GM23338 (cell line): ENCODE results near the gene ALDH3B1. TPM values are rescaled to one million over a fixed set of nuclear protein-coding genes. Genes with fewer than 3 reads are reported as not detected.

Experiments
- ATAC-seq: fragments of 200-7000 bp; cut with Tn5 transposase; 3 replicates; pipeline ENCODE4 v1.9.1; 2020
- DNase-seq: peaks from one replicate; pipeline ENCODE4 v3.0.0-alpha.2; 2015; ENCODE audit warnings: low spot score
- H2AFZ ChIP-seq: fragments of 200-600 bp; sonication (generic); 2 replicates; pipeline ENCODE4 v1.8.0; 2016; ENCODE audit warnings: antibody characterized with exemption, mild to moderate bottlenecking, moderate library complexity
- H3F3A ChIP-seq: fragments of 200-600 bp; sonication (generic); replicated peaks from 2 replicates; pipeline ENCODE4 v1.8.0; 2017; ENCODE audit warnings: antibody characterized with exemption, mixed run types, low read depth
- H3K27ac ChIP-seq: fragments of 200-600 bp; sonication (generic); 2 replicates; pipeline ENCODE4 v1.6.1; 2016; ENCODE audit warnings: low read depth
- H3K27me3 ChIP-seq: fragments of 200-600 bp; sonication (generic); 2 replicates; pipeline ENCODE4 v1.8.0; 2016; ENCODE audit warnings: mild to moderate bottlenecking, mixed run types, moderate library complexity; ENCODE audit not compliant: insufficient read depth
- H3K36me3 ChIP-seq: fragments of 200-600 bp; sonication (generic); 2 replicates; pipeline ENCODE4 v1.8.0; 2016; ENCODE audit warnings: mild to moderate bottlenecking; ENCODE audit not compliant: insufficient read depth
- H3K4me1 ChIP-seq: fragments of 200-600 bp; sonication (generic); 2 replicates; pipeline ENCODE4 v1.8.0; 2016; ENCODE audit warnings: mild to moderate bottlenecking, moderate library complexity; ENCODE audit not compliant: insufficient read depth
- H3K4me2 ChIP-seq: fragments of 200-600 bp; sonication (generic); 2 replicates; pipeline ENCODE4 v1.7.1; 2017; ENCODE audit warnings: mixed run types
- H3K4me3 ChIP-seq: fragments of 200-600 bp; sonication (generic); 2 replicates; pipeline ENCODE4 v1.6.1; 2016; ENCODE audit warnings: mixed run types
- H3K79me2 ChIP-seq: fragments of 200-600 bp; sonication (generic); replicated peaks from 2 replicates; pipeline ENCODE4 v1.8.0; 2017; ENCODE audit warnings: mild to moderate bottlenecking; ENCODE audit not compliant: insufficient read depth
- H3K9me2 ChIP-seq: fragments of 200-600 bp; sonication (generic); 2 replicates; pipeline ENCODE4 v1.8.0; 2017; ENCODE audit not compliant: insufficient read depth
- H4K20me1 ChIP-seq: fragments of 200-600 bp; sonication (generic); replicated peaks from 2 replicates; pipeline ENCODE4 v1.8.0; 2017; ENCODE audit warnings: mild to moderate bottlenecking; ENCODE audit not compliant: insufficient read depth
- H3K27ac Mint-ChIP-seq: 2 replicates; pipeline ENCODE4 v1.8.0; 2020; ENCODE audit warnings: inconsistent platforms, mild to moderate bottlenecking, moderate library complexity, mixed read lengths
- H3K27me3 Mint-ChIP-seq: 3 replicates; pipeline ENCODE4 v1.8.0; 2022; ENCODE audit warnings: low read depth, mild to moderate bottlenecking, moderate library complexity, mixed read lengths, inconsistent platforms; ENCODE audit not compliant: insufficient read depth, poor library complexity
- H3K36me3 Mint-ChIP-seq: 3 replicates; pipeline ENCODE4 v1.8.0; 2021; ENCODE audit warnings: low read depth, mild to moderate bottlenecking, inconsistent platforms, moderate library complexity, mixed read lengths
- H3K4me1 Mint-ChIP-seq: 3 replicates; pipeline ENCODE4 v1.8.0; 2020; ENCODE audit warnings: mild to moderate bottlenecking, inconsistent platforms, mixed read lengths
- H3K4me3 Mint-ChIP-seq: 3 replicates; pipeline ENCODE4 v1.8.0; 2021; ENCODE audit warnings: moderate library complexity, mild to moderate bottlenecking, inconsistent platforms, mixed read lengths
- H3K9me3 Mint-ChIP-seq: 3 replicates; pipeline ENCODE4 v1.8.0; 2020; ENCODE audit warnings: moderate library complexity, mild to moderate bottlenecking, inconsistent platforms, mixed read lengths
- CTCF ChIP-seq, 2 experiments: fragments of 200-600 bp in 1 of 2; sonication (generic) in 1 of 2; conservative IDR thresholded peaks; 2 replicates each; pipeline versions ENCODE4 v1.5.1 to v1.6.1; 2016 to 2017; ENCODE audit warnings: antibody characterized with exemption in 2 of 2, low read depth in 2 of 2, mild to moderate bottlenecking in 2 of 2, moderate library complexity in 1 of 2
- EZH2 ChIP-seq: fragments of 200-600 bp; sonication (generic); IDR thresholded peaks from one replicate; pipeline ENCODE4 v1.8.0; 2017; ENCODE audit warnings: antibody characterized with exemption, mild to moderate bottlenecking, low read depth; ENCODE audit not compliant: unreplicated experiment
- ZNF114 ChIP-seq: fragments of 250-450 bp; sonication (Bioruptor Pico); IDR thresholded peaks from 2 replicates; pipeline ENCODE4 v1.5.0; 2020; ENCODE audit warnings: mild to moderate bottlenecking, moderate library complexity
- ZNF331 ChIP-seq: fragments of 250-450 bp; sonication (Bioruptor Pico); IDR thresholded peaks from 2 replicates; pipeline ENCODE4 v1.5.0; 2020; ENCODE audit warnings: low read depth, mild to moderate bottlenecking, moderate library complexity
- polyA plus RNA-seq: library from polyadenylated mRNA; unstranded; fragments of >200 nt; fragmentation: Nextera tagmentation; extraction: Ambion mirVana; gene quantifications from 2 replicates; pipeline ENCODE4 v1.2.1, GENCODE V29; 2016
- total RNA-seq: library from RNA; depleted of rRNA; stranded (reverse); fragments of >200 nt; shearing (Covaris generic); gene quantifications from 2 replicates; pipeline ENCODE4 v1.2.3, GENCODE V29; 2014
- TF ChIP-seq, protein P1 (sequence below): IDR thresholded peaks from one replicate; pipeline ENCODE4 v1.6.1; 2018; ENCODE audit warnings: antibody characterized with exemption; ENCODE audit not compliant: unreplicated experiment
- TF ChIP-seq, protein P2 (sequence below): fragments of 250-450 bp; sonication (Bioruptor Pico); IDR thresholded peaks from 2 replicates; pipeline ENCODE4 v1.5.0; 2020; ENCODE audit warnings: mild to moderate bottlenecking, moderate library complexity

The ALDH3B1 gene
- total and polyA plus RNA-seq, 2 experiments from 2014 or later, result 0.52 TPM; not detected in 1

DNA sequence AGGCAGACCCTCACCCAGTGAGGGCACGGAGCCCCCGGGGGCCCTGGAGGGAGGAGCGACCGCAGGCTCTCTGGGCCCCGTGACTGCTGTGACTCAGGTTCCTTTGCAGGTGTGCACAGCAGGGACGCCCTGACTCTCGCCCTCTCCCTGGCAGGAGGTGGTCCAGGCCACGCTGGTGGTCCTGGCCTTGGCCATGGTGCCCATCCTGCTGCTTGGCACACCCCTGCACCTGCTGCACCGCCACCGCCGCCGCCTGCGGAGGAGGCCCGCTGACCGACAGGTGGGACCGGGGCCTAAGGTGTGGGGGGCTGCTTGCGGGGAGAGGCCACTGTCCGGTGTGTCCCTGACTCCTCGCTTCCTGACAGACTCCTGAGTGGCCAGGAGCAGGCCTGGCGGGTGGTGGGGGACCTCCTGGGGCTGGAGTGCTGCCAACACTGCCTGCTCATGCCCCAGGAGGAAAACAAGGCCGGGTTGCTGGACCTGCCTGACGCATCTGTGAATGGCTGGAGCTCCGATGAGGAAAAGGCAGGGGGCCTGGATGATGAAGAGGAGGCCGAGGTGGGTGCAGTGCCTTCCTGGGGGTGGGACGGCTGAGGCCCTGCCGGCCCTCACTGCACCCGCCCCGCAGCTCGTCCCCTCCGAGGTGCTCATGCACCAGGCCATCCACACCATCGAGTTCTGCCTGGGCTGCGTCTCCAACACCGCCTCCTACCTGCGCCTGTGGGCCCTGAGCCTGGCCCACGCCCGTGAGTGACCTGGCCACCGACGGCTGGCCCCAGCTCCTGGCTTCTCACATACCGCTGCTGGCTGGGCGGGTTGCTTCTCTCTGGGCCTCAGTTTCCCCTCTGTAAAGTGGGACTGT is 39.6 kb downstream of the ALDH3B1 start:
- no peaks in the 10 kb centered on the region for H3K79me2 ChIP-seq
- peaks cover 6% of the 10 kb centered on the region; the same call in 1 of the 2 replicates for H3K4me1 ChIP-seq
- Mint-ChIP-seq H3K27ac (no peak overlapping the region), H3K4me1 (peaks cover 19% of the 10 kb centered on the region), H3K4me3 (no peak overlapping the region), H3K9me3 (no peaks in the 10 kb centered on the region; the same call in 2 of the 3 replicates), H3K36me3 (peaks cover 10% of the 10 kb centered on the region; the same call in 2 of the 3 replicates), H3K27me3 (peaks cover 19% of the 10 kb centered on the region)
- DNase-seq, result no peak
- no peak overlapping the region for H3K27ac ChIP-seq
- H3K9me2 ChIP-seq, result no peaks in the 10 kb centered on the region
- no peak overlapping the region for H2AFZ ChIP-seq
- H3K4me3 ChIP-seq, result no peak overlapping the region
- ATAC-seq, result peak; percentile 18
- H3K36me3 ChIP-seq, result no peaks in the 10 kb centered on the region; the same call in 1 of the 2 replicates
- no peaks in the 10 kb centered on the region for H3K27me3 ChIP-seq
- H3K4me2 ChIP-seq, result no peak overlapping the region
- H4K20me1 ChIP-seq, result peaks cover 3% of the 10 kb centered on the region; the same call in 1 of the 2 replicates
- TF ChIP-seq ZNF114 (CRISPR knock-in tag) (no peak), ZNF331 (no peak), CTCF (conservative IDR thresholded peaks at IDR 0.05; ENCODE audit: low read depth in 2 of 2) (peak in 1 of 2 experiments; percentile 41; a peak in 1 of 4 replicates), EZH2 (no peak)
- TF ChIP-seq, protein P1, sequence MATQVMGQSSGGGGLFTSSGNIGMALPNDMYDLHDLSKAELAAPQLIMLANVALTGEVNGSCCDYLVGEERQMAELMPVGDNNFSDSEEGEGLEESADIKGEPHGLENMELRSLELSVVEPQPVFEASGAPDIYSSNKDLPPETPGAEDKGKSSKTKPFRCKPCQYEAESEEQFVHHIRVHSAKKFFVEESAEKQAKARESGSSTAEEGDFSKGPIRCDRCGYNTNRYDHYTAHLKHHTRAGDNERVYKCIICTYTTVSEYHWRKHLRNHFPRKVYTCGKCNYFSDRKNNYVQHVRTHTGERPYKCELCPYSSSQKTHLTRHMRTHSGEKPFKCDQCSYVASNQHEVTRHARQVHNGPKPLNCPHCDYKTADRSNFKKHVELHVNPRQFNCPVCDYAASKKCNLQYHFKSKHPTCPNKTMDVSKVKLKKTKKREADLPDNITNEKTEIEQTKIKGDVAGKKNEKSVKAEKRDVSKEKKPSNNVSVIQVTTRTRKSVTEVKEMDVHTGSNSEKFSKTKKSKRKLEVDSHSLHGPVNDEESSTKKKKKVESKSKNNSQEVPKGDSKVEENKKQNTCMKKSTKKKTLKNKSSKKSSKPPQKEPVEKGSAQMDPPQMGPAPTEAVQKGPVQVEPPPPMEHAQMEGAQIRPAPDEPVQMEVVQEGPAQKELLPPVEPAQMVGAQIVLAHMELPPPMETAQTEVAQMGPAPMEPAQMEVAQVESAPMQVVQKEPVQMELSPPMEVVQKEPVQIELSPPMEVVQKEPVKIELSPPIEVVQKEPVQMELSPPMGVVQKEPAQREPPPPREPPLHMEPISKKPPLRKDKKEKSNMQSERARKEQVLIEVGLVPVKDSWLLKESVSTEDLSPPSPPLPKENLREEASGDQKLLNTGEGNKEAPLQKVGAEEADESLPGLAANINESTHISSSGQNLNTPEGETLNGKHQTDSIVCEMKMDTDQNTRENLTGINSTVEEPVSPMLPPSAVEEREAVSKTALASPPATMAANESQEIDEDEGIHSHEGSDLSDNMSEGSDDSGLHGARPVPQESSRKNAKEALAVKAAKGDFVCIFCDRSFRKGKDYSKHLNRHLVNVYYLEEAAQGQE, result no peak
- TF ChIP-seq, protein P2, sequence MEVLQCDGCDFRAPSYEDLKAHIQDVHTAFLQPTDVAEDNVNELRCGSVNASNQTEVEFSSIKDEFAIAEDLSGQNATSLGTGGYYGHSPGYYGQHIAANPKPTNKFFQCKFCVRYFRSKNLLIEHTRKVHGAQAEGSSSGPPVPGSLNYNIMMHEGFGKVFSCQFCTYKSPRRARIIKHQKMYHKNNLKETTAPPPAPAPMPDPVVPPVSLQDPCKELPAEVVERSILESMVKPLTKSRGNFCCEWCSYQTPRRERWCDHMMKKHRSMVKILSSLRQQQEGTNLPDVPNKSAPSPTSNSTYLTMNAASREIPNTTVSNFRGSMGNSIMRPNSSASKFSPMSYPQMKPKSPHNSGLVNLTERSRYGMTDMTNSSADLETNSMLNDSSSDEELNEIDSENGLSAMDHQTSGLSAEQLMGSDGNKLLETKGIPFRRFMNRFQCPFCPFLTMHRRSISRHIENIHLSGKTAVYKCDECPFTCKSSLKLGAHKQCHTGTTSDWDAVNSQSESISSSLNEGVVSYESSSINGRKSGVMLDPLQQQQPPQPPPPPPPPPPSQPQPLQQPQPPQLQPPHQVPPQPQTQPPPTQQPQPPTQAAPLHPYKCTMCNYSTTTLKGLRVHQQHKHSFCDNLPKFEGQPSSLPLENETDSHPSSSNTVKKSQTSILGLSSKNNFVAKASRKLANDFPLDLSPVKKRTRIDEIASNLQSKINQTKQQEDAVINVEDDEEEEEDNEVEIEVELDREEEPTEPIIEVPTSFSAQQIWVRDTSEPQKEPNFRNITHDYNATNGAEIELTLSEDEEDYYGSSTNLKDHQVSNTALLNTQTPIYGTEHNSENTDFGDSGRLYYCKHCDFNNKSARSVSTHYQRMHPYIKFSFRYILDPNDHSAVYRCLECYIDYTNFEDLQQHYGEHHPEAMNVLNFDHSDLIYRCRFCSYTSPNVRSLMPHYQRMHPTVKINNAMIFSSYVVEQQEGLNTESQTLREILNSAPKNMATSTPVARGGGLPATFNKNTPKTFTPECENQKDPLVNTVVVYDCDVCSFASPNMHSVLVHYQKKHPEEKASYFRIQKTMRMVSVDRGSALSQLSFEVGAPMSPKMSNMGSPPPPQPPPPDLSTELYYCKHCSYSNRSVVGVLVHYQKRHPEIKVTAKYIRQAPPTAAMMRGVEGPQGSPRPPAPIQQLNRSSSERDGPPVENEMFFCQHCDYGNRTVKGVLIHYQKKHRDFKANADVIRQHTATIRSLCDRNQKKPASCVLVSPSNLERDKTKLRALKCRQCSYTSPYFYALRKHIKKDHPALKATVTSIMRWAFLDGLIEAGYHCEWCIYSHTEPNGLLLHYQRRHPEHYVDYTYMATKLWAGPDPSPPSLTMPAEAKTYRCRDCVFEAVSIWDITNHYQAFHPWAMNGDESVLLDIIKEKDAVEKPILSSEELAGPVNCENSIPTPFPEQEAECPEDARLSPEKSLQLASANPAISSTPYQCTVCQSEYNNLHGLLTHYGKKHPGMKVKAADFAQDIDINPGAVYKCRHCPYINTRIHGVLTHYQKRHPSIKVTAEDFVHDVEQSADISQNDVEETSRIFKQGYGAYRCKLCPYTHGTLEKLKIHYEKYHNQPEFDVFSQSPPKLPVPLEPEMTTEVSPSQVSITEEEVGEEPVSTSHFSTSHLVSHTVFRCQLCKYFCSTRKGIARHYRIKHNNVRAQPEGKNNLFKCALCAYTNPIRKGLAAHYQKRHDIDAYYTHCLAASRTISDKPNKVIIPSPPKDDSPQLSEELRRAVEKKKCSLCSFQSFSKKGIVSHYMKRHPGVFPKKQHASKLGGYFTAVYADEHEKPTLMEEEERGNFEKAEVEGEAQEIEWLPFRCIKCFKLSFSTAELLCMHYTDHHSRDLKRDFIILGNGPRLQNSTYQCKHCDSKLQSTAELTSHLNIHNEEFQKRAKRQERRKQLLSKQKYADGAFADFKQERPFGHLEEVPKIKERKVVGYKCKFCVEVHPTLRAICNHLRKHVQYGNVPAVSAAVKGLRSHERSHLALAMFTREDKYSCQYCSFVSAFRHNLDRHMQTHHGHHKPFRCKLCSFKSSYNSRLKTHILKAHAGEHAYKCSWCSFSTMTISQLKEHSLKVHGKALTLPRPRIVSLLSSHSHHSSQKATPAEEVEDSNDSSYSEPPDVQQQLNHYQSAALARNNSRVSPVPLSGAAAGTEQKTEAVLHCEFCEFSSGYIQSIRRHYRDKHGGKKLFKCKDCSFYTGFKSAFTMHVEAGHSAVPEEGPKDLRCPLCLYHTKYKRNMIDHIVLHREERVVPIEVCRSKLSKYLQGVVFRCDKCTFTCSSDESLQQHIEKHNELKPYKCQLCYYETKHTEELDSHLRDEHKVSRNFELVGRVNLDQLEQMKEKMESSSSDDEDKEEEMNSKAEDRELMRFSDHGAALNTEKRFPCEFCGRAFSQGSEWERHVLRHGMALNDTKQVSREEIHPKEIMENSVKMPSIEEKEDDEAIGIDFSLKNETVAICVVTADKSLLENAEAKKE (CRISPR knock-in tag), result no peak
- peaks cover 18% of the 10 kb centered on the region; the same call in 1 of the 2 replicates for H3F3A ChIP-seq
